Measurements from ENCODE around the gene ITPKC. TPM values are rescaled to one million over a fixed set of nuclear protein-coding genes. Genes with fewer than 3 reads are reported as not detected.

Gene ITPKC
- total and polyA plus RNA-seq, 2 of the 13 experiments (the other 11 are each of a cell fraction or from before 2014, with no cell fraction given): 6.9 to 11.2 TPM

GRCh38 chr19:40716482-40717324 lies at the start of gene ITPKC, which contains the start of gene COQ8B (continued):
- peak; percentile 41; the same call in 1 of the 2 replicates for TF ChIP-seq TFAP4 (IDR thresholded peaks at IDR 0.05; ENCODE audit: borderline replicate concordance, low read depth)
- no peak for TF ChIP-seq ZNF546 (CRISPR knock-in tag; conservative IDR thresholded peaks at IDR 0.05)
- TF ChIP-seq LRRFIP1 (CRISPR knock-in tag; conservative IDR thresholded peaks at IDR 0.05): no peak
- peak; percentile 44 for TF ChIP-seq TFDP2 (CRISPR knock-in tag; IDR thresholded peaks at IDR 0.05)
- TF ChIP-seq SOX6 (IDR thresholded peaks at IDR 0.05): no peak
- peak; percentile 43 for TF ChIP-seq SOX6 (CRISPR knock-in tag; IDR thresholded peaks at IDR 0.05)
- TF ChIP-seq POLR2AphosphoS5 (IDR thresholded peaks at IDR 0.05; ENCODE audit: low read depth, low read length): peak; percentile 58
- TF ChIP-seq FIP1L1 (IDR thresholded peaks at IDR 0.05; ENCODE audit: borderline replicate concordance, insufficient read depth, low read depth, low read length): no peak
- TF ChIP-seq TEAD3 (CRISPR knock-in tag; optimal IDR thresholded peaks at IDR 0.05; ENCODE audit: borderline replicate concordance): peak; percentile 89
- TF ChIP-seq ZIK1 (CRISPR knock-in tag; IDR thresholded peaks at IDR 0.05; ENCODE audit: borderline replicate concordance, low read depth): no peak
- TF ChIP-seq, protein P1, sequence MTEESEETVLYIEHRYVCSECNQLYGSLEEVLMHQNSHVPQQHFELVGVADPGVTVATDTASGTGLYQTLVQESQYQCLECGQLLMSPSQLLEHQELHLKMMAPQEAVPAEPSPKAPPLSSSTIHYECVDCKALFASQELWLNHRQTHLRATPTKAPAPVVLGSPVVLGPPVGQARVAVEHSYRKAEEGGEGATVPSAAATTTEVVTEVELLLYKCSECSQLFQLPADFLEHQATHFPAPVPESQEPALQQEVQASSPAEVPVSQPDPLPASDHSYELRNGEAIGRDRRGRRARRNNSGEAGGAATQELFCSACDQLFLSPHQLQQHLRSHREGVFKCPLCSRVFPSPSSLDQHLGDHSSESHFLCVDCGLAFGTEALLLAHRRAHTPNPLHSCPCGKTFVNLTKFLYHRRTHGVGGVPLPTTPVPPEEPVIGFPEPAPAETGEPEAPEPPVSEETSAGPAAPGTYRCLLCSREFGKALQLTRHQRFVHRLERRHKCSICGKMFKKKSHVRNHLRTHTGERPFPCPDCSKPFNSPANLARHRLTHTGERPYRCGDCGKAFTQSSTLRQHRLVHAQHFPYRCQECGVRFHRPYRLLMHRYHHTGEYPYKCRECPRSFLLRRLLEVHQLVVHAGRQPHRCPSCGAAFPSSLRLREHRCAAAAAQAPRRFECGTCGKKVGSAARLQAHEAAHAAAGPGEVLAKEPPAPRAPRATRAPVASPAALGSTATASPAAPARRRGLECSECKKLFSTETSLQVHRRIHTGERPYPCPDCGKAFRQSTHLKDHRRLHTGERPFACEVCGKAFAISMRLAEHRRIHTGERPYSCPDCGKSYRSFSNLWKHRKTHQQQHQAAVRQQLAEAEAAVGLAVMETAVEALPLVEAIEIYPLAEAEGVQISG (CRISPR knock-in tag; IDR thresholded peaks at IDR 0.05): peak; percentile 70
- TF ChIP-seq, protein P2, sequence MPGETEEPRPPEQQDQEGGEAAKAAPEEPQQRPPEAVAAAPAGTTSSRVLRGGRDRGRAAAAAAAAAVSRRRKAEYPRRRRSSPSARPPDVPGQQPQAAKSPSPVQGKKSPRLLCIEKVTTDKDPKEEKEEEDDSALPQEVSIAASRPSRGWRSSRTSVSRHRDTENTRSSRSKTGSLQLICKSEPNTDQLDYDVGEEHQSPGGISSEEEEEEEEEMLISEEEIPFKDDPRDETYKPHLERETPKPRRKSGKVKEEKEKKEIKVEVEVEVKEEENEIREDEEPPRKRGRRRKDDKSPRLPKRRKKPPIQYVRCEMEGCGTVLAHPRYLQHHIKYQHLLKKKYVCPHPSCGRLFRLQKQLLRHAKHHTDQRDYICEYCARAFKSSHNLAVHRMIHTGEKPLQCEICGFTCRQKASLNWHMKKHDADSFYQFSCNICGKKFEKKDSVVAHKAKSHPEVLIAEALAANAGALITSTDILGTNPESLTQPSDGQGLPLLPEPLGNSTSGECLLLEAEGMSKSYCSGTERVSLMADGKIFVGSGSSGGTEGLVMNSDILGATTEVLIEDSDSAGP (CRISPR knock-in tag; IDR thresholded peaks at IDR 0.05; ENCODE audit: borderline replicate concordance): peak; percentile 99
- no peak for TF ChIP-seq ZNF543 (CRISPR knock-in tag; IDR thresholded peaks at IDR 0.05)
- TF ChIP-seq ZNF607 (CRISPR knock-in tag; IDR thresholded peaks at IDR 0.05; ENCODE audit: borderline replicate concordance): peak; percentile 81
- TF ChIP-seq, protein P3, sequence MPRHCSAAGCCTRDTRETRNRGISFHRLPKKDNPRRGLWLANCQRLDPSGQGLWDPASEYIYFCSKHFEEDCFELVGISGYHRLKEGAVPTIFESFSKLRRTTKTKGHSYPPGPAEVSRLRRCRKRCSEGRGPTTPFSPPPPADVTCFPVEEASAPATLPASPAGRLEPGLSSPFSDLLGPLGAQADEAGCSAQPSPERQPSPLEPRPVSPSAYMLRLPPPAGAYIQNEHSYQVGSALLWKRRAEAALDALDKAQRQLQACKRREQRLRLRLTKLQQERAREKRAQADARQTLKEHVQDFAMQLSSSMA (CRISPR knock-in tag; IDR thresholded peaks at IDR 0.05): no peak
- TF ChIP-seq, protein P4, sequence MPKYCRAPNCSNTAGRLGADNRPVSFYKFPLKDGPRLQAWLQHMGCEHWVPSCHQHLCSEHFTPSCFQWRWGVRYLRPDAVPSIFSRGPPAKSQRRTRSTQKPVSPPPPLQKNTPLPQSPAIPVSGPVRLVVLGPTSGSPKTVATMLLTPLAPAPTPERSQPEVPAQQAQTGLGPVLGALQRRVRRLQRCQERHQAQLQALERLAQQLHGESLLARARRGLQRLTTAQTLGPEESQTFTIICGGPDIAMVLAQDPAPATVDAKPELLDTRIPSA (CRISPR knock-in tag; IDR thresholded peaks at IDR 0.05; ENCODE audit: borderline replicate concordance): no peak
- TF ChIP-seq HIVEP1 (CRISPR knock-in tag; IDR thresholded peaks at IDR 0.05): peak; percentile 99
- TF ChIP-seq PHF8 (CRISPR knock-in tag; IDR thresholded peaks at IDR 0.05): peak; percentile 64

All from HepG2 (cell line).